ENCODE data around the gene COL18A1. TPM values are rescaled to one million over a fixed set of nuclear protein-coding genes. Genes with fewer than 3 reads are reported as not detected.

Gene COL18A1
- total and polyA plus RNA-seq, 2 experiments from 2014 or later, result 97.1 to 140 TPM

DNA sequence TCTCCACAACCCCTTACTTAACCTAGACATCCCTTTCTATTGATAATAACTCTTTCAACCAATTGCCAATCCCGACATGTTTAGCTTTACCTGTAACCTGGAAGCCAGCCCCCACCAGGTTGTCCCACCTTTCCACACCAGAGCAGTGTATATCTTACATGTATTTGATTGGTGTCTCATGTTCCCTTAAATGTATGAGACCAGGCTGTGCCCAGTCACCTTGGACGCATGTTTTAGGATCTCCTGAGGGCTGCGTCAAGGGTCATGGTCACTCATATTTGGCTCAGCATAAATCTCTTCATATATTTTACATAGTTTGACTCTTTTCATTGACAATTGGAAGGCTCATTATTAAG is 142.6 kb downstream of the COL18A1 start:
- Histone ChIP-seq H3K4me2 (no peak overlapping the region), H4K20me1 (ENCODE audit: insufficient read depth, poor library complexity, severe bottlenecking) (no peaks in the 10 kb centered on the region), H3K9me2 (replicated peaks; ENCODE audit: insufficient read depth) (no peaks in the 10 kb centered on the region), H3K79me2 (no peaks in the 10 kb centered on the region), H3K36me3 (replicated peaks; ENCODE audit: insufficient read depth, low read depth) (no peaks in the 10 kb centered on the region), H3K27ac (no peak overlapping the region), H3K27me3 (no peaks in the 10 kb centered on the region), H3K4me1 (ENCODE audit: insufficient read depth) (peaks cover 9% of the 10 kb centered on the region), H2AFZ (no peak overlapping the region), H3K4me3 (no peak overlapping the region), H3K9me3 (ENCODE audit: low read depth) (no peaks in the 10 kb centered on the region)
- WGBS (ENCODE audit: low lambda C conversion rate, missing lambda C conversion rate), result 64% methylated on average over 3 of the region's 3 CpGs
- DNase-seq (ENCODE audit: low spot score), result no peak
- no peak for TF ChIP-seq EZH2phosphoT487 (IDR thresholded peaks at IDR 0.05; ENCODE audit: low read depth, severe bottlenecking, unreplicated experiment)
- TF ChIP-seq EZH2 (IDR thresholded peaks at IDR 0.05; ENCODE audit: borderline replicate concordance), result no peak
- TF ChIP-seq, protein P1, sequence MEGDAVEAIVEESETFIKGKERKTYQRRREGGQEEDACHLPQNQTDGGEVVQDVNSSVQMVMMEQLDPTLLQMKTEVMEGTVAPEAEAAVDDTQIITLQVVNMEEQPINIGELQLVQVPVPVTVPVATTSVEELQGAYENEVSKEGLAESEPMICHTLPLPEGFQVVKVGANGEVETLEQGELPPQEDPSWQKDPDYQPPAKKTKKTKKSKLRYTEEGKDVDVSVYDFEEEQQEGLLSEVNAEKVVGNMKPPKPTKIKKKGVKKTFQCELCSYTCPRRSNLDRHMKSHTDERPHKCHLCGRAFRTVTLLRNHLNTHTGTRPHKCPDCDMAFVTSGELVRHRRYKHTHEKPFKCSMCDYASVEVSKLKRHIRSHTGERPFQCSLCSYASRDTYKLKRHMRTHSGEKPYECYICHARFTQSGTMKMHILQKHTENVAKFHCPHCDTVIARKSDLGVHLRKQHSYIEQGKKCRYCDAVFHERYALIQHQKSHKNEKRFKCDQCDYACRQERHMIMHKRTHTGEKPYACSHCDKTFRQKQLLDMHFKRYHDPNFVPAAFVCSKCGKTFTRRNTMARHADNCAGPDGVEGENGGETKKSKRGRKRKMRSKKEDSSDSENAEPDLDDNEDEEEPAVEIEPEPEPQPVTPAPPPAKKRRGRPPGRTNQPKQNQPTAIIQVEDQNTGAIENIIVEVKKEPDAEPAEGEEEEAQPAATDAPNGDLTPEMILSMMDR (IDR thresholded peaks at IDR 0.05; ENCODE audit: poor library complexity), result no peak

DNA sequence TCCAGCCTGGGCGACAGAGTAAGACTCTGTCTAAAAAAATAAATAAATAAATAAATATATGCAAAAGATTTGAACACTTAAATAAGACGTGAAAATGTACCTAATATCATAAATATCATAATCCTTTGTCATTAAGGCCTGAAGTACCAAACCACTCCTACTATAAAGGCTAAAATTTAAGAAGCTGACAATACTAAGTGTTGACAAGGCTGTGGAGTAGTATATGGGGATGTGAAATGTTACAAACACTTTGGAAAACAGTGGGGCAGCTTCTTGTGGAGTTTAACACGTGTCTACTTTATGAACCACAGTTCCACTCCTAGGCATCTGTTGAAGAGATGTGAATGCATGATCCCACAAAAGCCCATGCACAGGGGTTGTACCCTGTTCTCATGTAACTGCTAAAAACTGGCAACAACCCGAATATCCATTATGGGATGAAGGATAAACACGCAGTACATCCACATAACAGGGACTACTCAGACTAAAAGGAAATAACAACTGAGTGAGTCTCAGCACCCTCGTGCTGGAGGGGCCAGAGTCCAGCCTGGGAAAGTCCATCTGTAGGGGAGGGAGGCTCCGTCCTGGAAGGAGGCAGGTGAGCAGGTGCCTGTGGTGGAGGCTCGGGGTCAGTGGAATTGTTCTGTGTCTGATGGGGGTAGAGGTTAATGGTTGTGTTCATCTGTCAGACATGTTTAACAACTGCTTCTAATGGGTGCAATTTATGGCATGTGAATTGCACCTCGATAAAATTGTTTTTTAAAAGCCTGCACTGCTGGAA is 143.9 kb downstream of the COL18A1 start:
- Histone ChIP-seq H3K9me2 (replicated peaks; ENCODE audit: insufficient read depth) (no peaks in the 10 kb centered on the region), H2AFZ (no peak overlapping the region), H4K20me1 (ENCODE audit: insufficient read depth, poor library complexity, severe bottlenecking) (no peaks in the 10 kb centered on the region), H3K9me3 (ENCODE audit: low read depth) (no peaks in the 10 kb centered on the region), H3K36me3 (replicated peaks; ENCODE audit: insufficient read depth, low read depth) (no peaks in the 10 kb centered on the region), H3K27me3 (no peaks in the 10 kb centered on the region), H3K4me3 (no peak overlapping the region), H3K27ac (peak overlapping the region; percentile 27), H3K79me2 (no peaks in the 10 kb centered on the region), H3K4me2 (no peak overlapping the region), H3K4me1 (ENCODE audit: insufficient read depth) (no peaks in the 10 kb centered on the region)
- DNase-seq (ENCODE audit: low spot score), result peak; percentile 57
- 77% methylated on average over 9 of the region's 9 CpGs for WGBS (ENCODE audit: low lambda C conversion rate, missing lambda C conversion rate)
- TF ChIP-seq, protein P1 (IDR thresholded peaks at IDR 0.05; ENCODE audit: poor library complexity), result no peak
- TF ChIP-seq EZH2 (IDR thresholded peaks at IDR 0.05; ENCODE audit: borderline replicate concordance), result no peak

DNA sequence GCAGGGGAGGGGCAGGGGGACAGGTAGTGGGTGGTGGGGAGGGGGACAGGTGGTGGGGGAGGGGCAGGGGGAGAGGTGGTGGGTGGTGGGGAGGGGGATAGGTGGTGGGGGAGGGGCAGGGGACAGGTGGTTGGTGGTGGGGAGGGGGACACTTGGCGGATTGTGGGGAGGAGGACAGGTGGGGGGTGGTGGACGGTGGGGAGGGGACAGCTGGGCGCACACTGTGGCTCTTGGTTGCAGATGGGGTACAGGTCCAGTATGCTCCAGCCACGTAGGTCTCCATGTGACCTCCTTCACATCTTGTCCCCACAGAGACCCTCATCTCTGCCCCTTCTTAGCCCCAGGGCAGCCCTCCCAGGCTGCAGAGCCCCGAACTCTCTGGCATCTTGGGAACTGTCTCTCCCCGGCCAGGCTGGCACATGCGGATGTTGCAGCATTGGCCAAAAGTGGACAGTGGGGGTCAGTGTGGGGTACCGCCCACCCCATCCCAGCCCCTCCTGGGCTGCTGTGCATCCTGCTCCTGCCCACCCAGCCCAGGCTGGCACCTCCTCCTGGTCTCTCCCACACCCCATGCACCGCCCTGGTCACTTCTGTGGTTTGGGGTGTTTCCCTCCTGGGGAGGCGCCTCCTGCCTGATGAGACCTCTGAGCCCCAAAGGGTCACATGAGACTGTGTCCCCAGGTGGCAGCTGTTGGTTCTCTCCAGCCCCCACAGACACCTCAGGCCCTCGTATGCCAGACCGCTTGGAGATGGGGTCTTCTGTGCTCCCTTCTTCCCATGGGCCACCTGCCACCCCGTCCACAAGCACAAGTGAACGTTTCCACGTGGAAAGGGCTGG is 144.9 kb downstream of the COL18A1 start:
- Histone ChIP-seq H3K27ac (no peak overlapping the region), H3K9me3 (ENCODE audit: low read depth) (no peaks in the 10 kb centered on the region), H3K4me3 (no peak overlapping the region), H3K4me2 (no peak overlapping the region), H3K27me3 (no peaks in the 10 kb centered on the region), H4K20me1 (ENCODE audit: insufficient read depth, poor library complexity, severe bottlenecking) (no peaks in the 10 kb centered on the region), H2AFZ (no peak overlapping the region), H3K36me3 (replicated peaks; ENCODE audit: insufficient read depth, low read depth) (no peaks in the 10 kb centered on the region), H3K79me2 (no peaks in the 10 kb centered on the region), H3K9me2 (replicated peaks; ENCODE audit: insufficient read depth) (no peaks in the 10 kb centered on the region), H3K4me1 (ENCODE audit: insufficient read depth) (no peaks in the 10 kb centered on the region)
- TF ChIP-seq, protein P1 (IDR thresholded peaks at IDR 0.05; ENCODE audit: poor library complexity), result no peak
- no peak for TF ChIP-seq EZH2 (IDR thresholded peaks at IDR 0.05; ENCODE audit: borderline replicate concordance)
- no peak for TF ChIP-seq EZH2phosphoT487 (IDR thresholded peaks at IDR 0.05; ENCODE audit: low read depth, severe bottlenecking, unreplicated experiment)
- 89% methylated on average over 10 of the region's 15 CpGs for WGBS (ENCODE audit: low lambda C conversion rate, missing lambda C conversion rate)
- DNase-seq (ENCODE audit: low spot score), result no peak

All from hepatocyte (in vitro differentiated cells).